H1 (cell line): ENCODE data around the gene CRISPLD2. TPM values are rescaled to one million over a fixed set of nuclear protein-coding genes. Genes with fewer than 3 reads are reported as not detected.

Experiments used
- CTCF ChIA-PET: fragments of 300-600 bp; sonication (Branson Sonifier 250); formaldehyde crosslinking; loops from one replicate; lab custom pipeline; 2021; ENCODE audit not compliant: partially characterized antibody; lab: Charles Lee
- POLR2A ChIA-PET: fragments of 300-600 bp; sonication (Branson Sonifier 250); formaldehyde crosslinking; loops from one replicate; lab custom pipeline; 2021; ENCODE audit warnings: inconsistent platforms; ENCODE audit not compliant: partially characterized antibody; lab: Charles Lee
- DNase-seq, 2 experiments: peaks; one replicate each; pipeline versions ENCODE4 v3.0.0 to v3.0.0-alpha.2; 2010 to 2022; ENCODE audit warnings: low spot score in 2 of 2, low read depth in 1 of 2, mixed read lengths in 1 of 2
- FAIRE-seq: peaks from 2 replicates; lab custom pipeline; 2011; peaks lifted over from hg19 to GRCh38; lab: Jason Lieb, UNC
- H2AFZ ChIP-seq: 2 replicates; pipeline ENCODE4 v1.8.1; 2012; ENCODE audit warnings: low read length, inconsistent platforms
- H2AK5ac ChIP-seq: 2 replicates; pipeline ENCODE4 v1.6.1; 2013; ENCODE audit warnings: low read depth, low read length
- H2BK120ac ChIP-seq: replicated peaks from 2 replicates; pipeline ENCODE3; 2013; ENCODE audit warnings: low read depth, low read length, inconsistent platforms
- H2BK12ac ChIP-seq: 2 replicates; pipeline ENCODE4 v1.6.1; 2013; ENCODE audit warnings: low read depth, low read length
- H2BK15ac ChIP-seq: 2 replicates; pipeline ENCODE4 v1.6.1; 2013; ENCODE audit warnings: low read length
- H2BK20ac ChIP-seq: 2 replicates; pipeline ENCODE4 v1.6.1; 2013; ENCODE audit warnings: low read length
- H2BK5ac ChIP-seq: 2 replicates; pipeline ENCODE4 v1.6.1; 2013; ENCODE audit warnings: low read depth, low read length
- H3K14ac ChIP-seq: 2 replicates; pipeline ENCODE4 v1.6.1; 2013; ENCODE audit warnings: inconsistent platforms; ENCODE audit not compliant: insufficient read length
- H3K18ac ChIP-seq: 2 replicates; pipeline ENCODE4 v1.6.1; 2013; ENCODE audit warnings: low read length; ENCODE audit errors: extremely low read depth
- H3K23ac ChIP-seq: 2 replicates; pipeline ENCODE4 v1.6.1; 2013; ENCODE audit warnings: inconsistent platforms; ENCODE audit not compliant: insufficient read length
- H3K23me2 ChIP-seq: 2 replicates; pipeline ENCODE4 v1.6.1; 2013; ENCODE audit warnings: low read depth, low read length
- H3K27ac ChIP-seq: 2 replicates; pipeline ENCODE4 v1.6.1; 2011; ENCODE audit warnings: low read depth, low read length, inconsistent platforms
- H3K27me3 ChIP-seq, 4 experiments: replicated peaks in 1 of 4; 1 replicate in 1 of 4; 2 replicates in 3 of 4; pipeline versions ENCODE4 v1.6.1 to v1.8.1; 2011 to 2013; ENCODE audit warnings: low read length in 3 of 4, mild to moderate bottlenecking in 3 of 4, inconsistent platforms in 2 of 4, mixed read lengths in 2 of 4, moderate library complexity in 1 of 4; ENCODE audit not compliant: control insufficient read depth in 3 of 4, insufficient read depth in 3 of 4; ENCODE audit errors: extremely low read depth in 1 of 4
- H3K36me3 ChIP-seq, 4 experiments: 2 replicates each; pipeline versions ENCODE4 v1.6.1 to v1.8.1; 2011 to 2013; ENCODE audit warnings: mild to moderate bottlenecking in 4 of 4, low read length in 3 of 4, moderate library complexity in 2 of 4, control low read depth in 1 of 4, inconsistent platforms in 1 of 4; ENCODE audit not compliant: insufficient read depth in 4 of 4, control insufficient read depth in 2 of 4
- H3K4ac ChIP-seq: replicated peaks from 2 replicates; pipeline ENCODE3; 2013; ENCODE audit warnings: low read length, low read depth, mixed read lengths, inconsistent platforms; ENCODE audit not compliant: insufficient read length
- H3K4me1 ChIP-seq, 4 experiments: replicated peaks in 1 of 4; 1 replicate in 1 of 4; 2 replicates in 3 of 4; pipeline versions ENCODE4 v1.6.1 to v1.8.1; 2011 to 2013; ENCODE audit warnings: low read length in 3 of 4, inconsistent platforms in 2 of 4, mixed read lengths in 1 of 4; ENCODE audit not compliant: insufficient read depth in 4 of 4, control insufficient read depth in 3 of 4
- H3K4me2 ChIP-seq, 2 experiments: 2 replicates each; pipeline versions ENCODE4 v1.6.1 to v1.8.1; 2011 to 2013; ENCODE audit warnings: low read depth in 2 of 2, low read length in 2 of 2, control low read depth in 1 of 2, inconsistent platforms in 1 of 2, mild to moderate bottlenecking in 1 of 2; ENCODE audit not compliant: insufficient read depth in 1 of 2
- H3K4me3 ChIP-seq, 4 experiments: fragments of 200-600, 300-600 bp in 1 of 4; sonication (generic), shearing (Covaris generic), sonication (Bioruptor Twin) in 1 of 4; 2 replicates each; pipeline versions ENCODE4 v1.5.1 to v1.8.1; 2011 to 2016; ENCODE audit warnings: low read length in 4 of 4, low read depth in 3 of 4, control low read depth in 2 of 4, inconsistent platforms in 2 of 4, mild to moderate bottlenecking in 2 of 4, mixed read lengths in 1 of 4, moderate library complexity in 1 of 4; ENCODE audit not compliant: insufficient read depth in 2 of 4; ENCODE audit errors: extremely low read depth in 1 of 4
- H3K56ac ChIP-seq: replicated peaks from 2 replicates; pipeline ENCODE3; 2013; ENCODE audit warnings: low read depth, mild to moderate bottlenecking, mixed read lengths, low read length, inconsistent platforms; ENCODE audit not compliant: insufficient read length
- H3K79me1 ChIP-seq: 2 replicates; pipeline ENCODE4 v1.6.1; 2013; ENCODE audit warnings: low read depth, low read length, control low read depth
- H3K79me2 ChIP-seq, 2 experiments: 2 replicates each; pipeline versions ENCODE4 v1.6.1 to v1.8.1; 2012 to 2013; ENCODE audit warnings: low read length in 2 of 2, mild to moderate bottlenecking in 2 of 2, inconsistent platforms in 1 of 2; ENCODE audit not compliant: insufficient read depth in 2 of 2, control insufficient read depth in 1 of 2
- H3K9ac ChIP-seq, 4 experiments: replicated peaks in 1 of 4; 1 replicate in 1 of 4; 2 replicates in 3 of 4; pipeline versions ENCODE4 v1.6.1 to v1.8.1; 2011 to 2013; ENCODE audit warnings: low read depth in 3 of 4, low read length in 3 of 4, control low read depth in 2 of 4, mild to moderate bottlenecking in 2 of 4, moderate library complexity in 2 of 4, inconsistent platforms in 1 of 4; ENCODE audit errors: extremely low read depth in 1 of 4
- H3K9me3 ChIP-seq, 2 experiments: 2 replicates each; pipeline versions ENCODE4 v1.6.1 to v1.8.1; 2012 to 2013; ENCODE audit warnings: mild to moderate bottlenecking in 2 of 2, moderate library complexity in 2 of 2, control low read depth in 1 of 2, inconsistent platforms in 1 of 2, low read depth in 1 of 2, low read length in 1 of 2, mixed read lengths in 1 of 2; ENCODE audit not compliant: insufficient read depth in 2 of 2
- H4K20me1 ChIP-seq, 2 experiments: replicated peaks in 1 of 2; 2 replicates each; pipeline versions ENCODE3 to v1.8.1; 2011 to 2013; ENCODE audit warnings: inconsistent platforms in 2 of 2, low read length in 2 of 2, mild to moderate bottlenecking in 1 of 2; ENCODE audit not compliant: insufficient read depth in 2 of 2, control insufficient read depth in 1 of 2
- H4K5ac ChIP-seq: 2 replicates; pipeline ENCODE4 v1.6.1; 2013; ENCODE audit warnings: low read length, low read depth, mixed read lengths, inconsistent platforms; ENCODE audit not compliant: insufficient read length
- H4K8ac ChIP-seq: 2 replicates; pipeline ENCODE4 v1.8.0; 2013; ENCODE audit warnings: mild to moderate bottlenecking, moderate library complexity, low read length, inconsistent platforms; ENCODE audit not compliant: insufficient read depth; ENCODE audit errors: extremely low read depth
- H4K91ac ChIP-seq: replicated peaks from 2 replicates; pipeline ENCODE3; 2013; ENCODE audit warnings: low read length, mixed read lengths, inconsistent platforms; ENCODE audit not compliant: insufficient read length
- BACH1 ChIP-seq: IDR thresholded peaks from 2 replicates; pipeline ENCODE4 v1.6.1; 2012; ENCODE audit warnings: low read length, improper control_type of control experiment
- GABPA ChIP-seq: IDR thresholded peaks from 2 replicates; pipeline ENCODE4 v1.6.1; 2011; ENCODE audit warnings: mild to moderate bottlenecking, low read length, moderate library complexity, borderline replicate concordance; ENCODE audit not compliant: insufficient read depth
- GTF2F1 ChIP-seq: IDR thresholded peaks from 2 replicates; pipeline ENCODE4 v1.6.1; 2012; ENCODE audit warnings: low read depth, low read length, improper control_type of control experiment, borderline replicate concordance
- JUND ChIP-seq: IDR thresholded peaks from 2 replicates; pipeline ENCODE4 v1.6.1; 2011; ENCODE audit warnings: mild to moderate bottlenecking, improper control_type of control experiment, low read length
- POLR2AphosphoS5 ChIP-seq: IDR thresholded peaks from 2 replicates; pipeline ENCODE4 v1.6.1; 2011; ENCODE audit warnings: low read depth, low read length
- POU5F1 ChIP-seq: IDR thresholded peaks from 2 replicates; pipeline ENCODE4 v1.6.1; 2011; ENCODE audit warnings: low read depth, mild to moderate bottlenecking, low read length, moderate library complexity
- RBBP5 ChIP-seq: IDR thresholded peaks from 2 replicates; pipeline ENCODE4 v1.7.1; 2012; ENCODE audit warnings: low read depth, mild to moderate bottlenecking, inconsistent platforms, low read length, moderate library complexity, borderline replicate concordance
- SIN3A ChIP-seq, 2 experiments: IDR thresholded peaks in 1 of 2; conservative IDR thresholded peaks in 1 of 2; 2 replicates each; pipeline ENCODE4 v1.6.1; 2011 to 2012; ENCODE audit warnings: low read length in 2 of 2, improper control_type of control experiment in 1 of 2, low read depth in 1 of 2, mild to moderate bottlenecking in 1 of 2
- SIRT6 ChIP-seq: IDR thresholded peaks from one replicate; pipeline ENCODE4 v1.7.1; 2012; ENCODE audit warnings: low read length, inconsistent platforms
- SUZ12 ChIP-seq: fragments of 200-600 bp; sonication (generic); IDR thresholded peaks from 2 replicates; pipeline ENCODE4 v1.6.1; 2012; ENCODE audit warnings: mild to moderate bottlenecking, inconsistent platforms, low read length, moderate library complexity, mixed read lengths
- WGBS, 2 experiments: shearing (Covaris generic) in 1 of 2; methylation state at CpG; one replicate each; pipeline versions ENCODE4 v1.1.6 to v1.1.7; 2013 to 2015; ENCODE audit warnings: low lambda C conversion rate in 2 of 2, mixed read lengths in 2 of 2, inconsistent platforms in 1 of 2, low coverage in 1 of 2, missing lambda C conversion rate in 1 of 2; ENCODE audit not compliant: insufficient replicate concordance in 2 of 2, insufficient coverage in 1 of 2, insufficient read length in 1 of 2; ENCODE audit errors: extremely low coverage in 1 of 2, missing lambda C conversion rate in 1 of 2; 5-methylcytosine and 5-hydroxymethylcytosine counted together
- polyA plus RNA-seq, 7 experiments: library from polyadenylated mRNA; depleted of rRNA in 3 of 7; stranded (reverse) in 5 of 7; unstranded in 2 of 7; fragments of >200 nt in 5 of 7; fragments of 200-250 nt in 2 of 7; gene quantifications; 1 replicate in 5 of 7; 2 replicates in 1 of 7; 4 replicates in 1 of 7; pipeline versions ENCODE4 v1.2.1 to v1.2.3, GENCODE V29; 2011 to 2013; ENCODE audit warnings: missing spikeins in 2 of 7, mixed read lengths in 2 of 7
- total RNA-seq: library from RNA; stranded (reverse); fragmentation: NEBNext Ultra II Directional; extraction: Animal tissue kit (Norgen Biotek cat#: 25700); gene quantifications from 2 replicates; pipeline ENCODE4 v1.2.1, GENCODE V29; 2021
- TF ChIP-seq, protein P1 (sequence below): IDR thresholded peaks from 2 replicates; pipeline ENCODE4 v1.6.1; 2011; ENCODE audit warnings: low read length, improper control_type of control experiment
- TF ChIP-seq, protein P2 (sequence below): IDR thresholded peaks from 2 replicates; pipeline ENCODE4 v1.6.1; 2012; ENCODE audit warnings: low read length, inconsistent platforms

The CRISPLD2 gene
- total and polyA plus RNA-seq, 2 of the 8 experiments (the other 6 are each of a cell fraction or from before 2014, with no cell fraction given): 2.7 to 5.1 TPM

DNA sequence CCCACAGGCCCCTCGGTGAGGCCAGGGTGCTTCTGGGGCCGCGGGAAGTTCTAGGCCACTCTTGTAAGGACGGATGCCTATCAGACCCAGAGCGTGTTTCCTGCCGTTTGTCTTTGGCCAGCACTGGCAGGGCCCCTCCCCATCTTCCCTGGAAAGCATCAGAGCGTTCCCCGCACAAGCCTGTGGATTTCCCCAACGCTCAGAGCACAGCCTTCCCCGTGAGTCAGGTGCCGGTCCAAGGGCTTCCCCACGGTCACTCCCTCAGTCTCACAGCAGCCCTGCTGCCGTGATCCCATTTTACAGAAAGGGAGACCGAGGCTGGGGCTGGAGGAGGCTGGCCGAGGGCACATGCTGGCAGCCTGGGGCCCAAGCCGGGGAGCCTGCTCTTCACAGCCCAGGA, 33.7 kb downstream of the CRISPLD2 start:
- Histone ChIP-seq H3K18ac (no peak overlapping the region), H3K27me3 (no peaks in the 10 kb centered on the region), H2BK12ac (no peak overlapping the region), H2BK20ac (no peak overlapping the region), H2BK5ac (no peak overlapping the region), H2BK120ac (no peak overlapping the region), H3K79me2 (no peaks in the 10 kb centered on the region), H2BK15ac (no peak overlapping the region), H3K56ac (no peak overlapping the region), H3K4me3 (no peak overlapping the region), H3K4ac (no peak overlapping the region), H3K4me1 (peaks cover 0 to 5% (median 4%) of the 10 kb centered on the region in 4 experiments; a peak in 4 of 7 replicates), H3K9me3 (no peaks in the 10 kb centered on the region), H3K23me2 (no peaks in the 10 kb centered on the region), H3K14ac (no peak overlapping the region), H3K23ac (no peak overlapping the region), H3K36me3 (no peaks in the 10 kb centered on the region), H2AK5ac (no peak overlapping the region), H4K5ac (no peak overlapping the region), H3K79me1 (no peaks in the 10 kb centered on the region), H3K9ac (no peak overlapping the region), H4K8ac (no peak overlapping the region), H3K4me2 (no peak overlapping the region), H4K91ac (no peak overlapping the region), H4K20me1 (no peaks in the 10 kb centered on the region), H2AFZ (no peak overlapping the region), H3K27ac (no peak overlapping the region)
- CTCF ChIA-PET: no interaction called here
- DNase-seq (no peak), FAIRE-seq (no peak)
- POLR2A ChIA-PET: no interaction called here
- WGBS, 2 experiments: 96% methylated on average over 15 of the region's 16 CpGs; no CpG with 5 or more reads in 1 of the 2 experiments
- TF ChIP-seq RBBP5: no peak
- TF ChIP-seq POLR2AphosphoS5: no peak
- TF ChIP-seq, protein P1, sequence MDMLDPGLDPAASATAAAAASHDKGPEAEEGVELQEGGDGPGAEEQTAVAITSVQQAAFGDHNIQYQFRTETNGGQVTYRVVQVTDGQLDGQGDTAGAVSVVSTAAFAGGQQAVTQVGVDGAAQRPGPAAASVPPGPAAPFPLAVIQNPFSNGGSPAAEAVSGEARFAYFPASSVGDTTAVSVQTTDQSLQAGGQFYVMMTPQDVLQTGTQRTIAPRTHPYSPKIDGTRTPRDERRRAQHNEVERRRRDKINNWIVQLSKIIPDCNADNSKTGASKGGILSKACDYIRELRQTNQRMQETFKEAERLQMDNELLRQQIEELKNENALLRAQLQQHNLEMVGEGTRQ: no peak
- TF ChIP-seq SUZ12: no peak
- no peak for TF ChIP-seq BACH1
- TF ChIP-seq JUND: no peak
- TF ChIP-seq POU5F1: no peak
- TF ChIP-seq, protein P2, sequence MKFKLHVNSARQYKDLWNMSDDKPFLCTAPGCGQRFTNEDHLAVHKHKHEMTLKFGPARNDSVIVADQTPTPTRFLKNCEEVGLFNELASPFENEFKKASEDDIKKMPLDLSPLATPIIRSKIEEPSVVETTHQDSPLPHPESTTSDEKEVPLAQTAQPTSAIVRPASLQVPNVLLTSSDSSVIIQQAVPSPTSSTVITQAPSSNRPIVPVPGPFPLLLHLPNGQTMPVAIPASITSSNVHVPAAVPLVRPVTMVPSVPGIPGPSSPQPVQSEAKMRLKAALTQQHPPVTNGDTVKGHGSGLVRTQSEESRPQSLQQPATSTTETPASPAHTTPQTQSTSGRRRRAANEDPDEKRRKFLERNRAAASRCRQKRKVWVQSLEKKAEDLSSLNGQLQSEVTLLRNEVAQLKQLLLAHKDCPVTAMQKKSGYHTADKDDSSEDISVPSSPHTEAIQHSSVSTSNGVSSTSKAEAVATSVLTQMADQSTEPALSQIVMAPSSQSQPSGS: no peak
- no peak for TF ChIP-seq GTF2F1
- TF ChIP-seq SIRT6: no peak
- no peak for TF ChIP-seq GABPA
- TF ChIP-seq SIN3A (conservative IDR thresholded peaks at IDR 0.05 in 1 of 2, IDR thresholded peaks at IDR 0.05 in 1 of 2; ENCODE audit: low read depth in 1 of 2, low read length in 2 of 2): no peak
